AG20443 (cell line): ENCODE results near the gene LAMA2.

ENCODE experiments used
- DNase-seq: peaks from one replicate; pipeline ENCODE4 v3.0.0; 2012; ENCODE audit warnings: low spot score, mixed read lengths

LAMA2 gene

GRCh38 chr6:129269891-129270290 lies 387.0 kb downstream of the LAMA2 start:
- no peak for DNase-seq

- DNase-seq, result no peak
Measured at GRCh38 chr6:129270450-129270849, 387.5 kb downstream of the LAMA2 start.

- no peak for DNase-seq
Measured at GRCh38 chr6:129273161-129273560, 390.2 kb downstream of the LAMA2 start.

- DNase-seq, result no peak
Measured at GRCh38 chr6:129276461-129276860, 393.5 kb downstream of the LAMA2 start.

DNA sequence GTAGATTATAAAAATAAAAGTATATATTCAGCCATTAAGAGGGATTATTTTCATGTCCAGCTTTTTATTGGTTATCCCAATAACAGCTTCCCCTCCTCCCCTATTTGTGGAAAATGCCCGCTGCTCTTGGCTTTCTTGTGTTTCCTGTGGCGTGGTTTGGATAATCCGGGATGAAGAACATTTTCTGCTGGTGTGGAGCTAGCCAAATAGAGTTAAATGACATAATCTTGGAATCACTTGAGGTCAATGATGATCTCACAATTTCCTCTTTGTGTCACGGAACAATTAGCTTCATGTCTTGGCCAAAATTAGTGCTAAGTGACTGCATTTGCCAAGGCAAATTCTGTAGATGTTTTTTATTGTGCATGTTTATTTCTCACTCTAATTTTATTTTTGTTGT lies 394.0 kb downstream of the LAMA2 start:
- no peak for DNase-seq

GRCh38 chr6:129279343-129280292 lies 396.7 kb downstream of the LAMA2 start:
- DNase-seq, result no peak

DNA sequence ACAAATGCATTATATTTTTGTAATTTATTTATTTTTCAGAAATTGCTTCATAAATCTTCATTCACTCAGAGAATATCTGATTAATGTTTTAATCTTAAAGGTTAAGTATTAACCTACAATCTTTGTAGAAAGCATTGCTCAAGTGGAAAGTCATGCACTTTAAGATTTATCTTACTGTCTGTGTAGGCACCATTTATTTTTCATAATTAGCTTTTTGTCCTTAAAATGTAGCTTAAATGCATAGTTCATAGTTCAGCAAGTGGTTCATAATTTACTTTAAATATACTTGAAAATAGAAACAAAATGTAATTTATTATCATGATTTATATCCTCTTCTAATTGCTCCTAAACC lies 397.3 kb downstream of the LAMA2 start:
- DNase-seq, result no peak

DNA sequence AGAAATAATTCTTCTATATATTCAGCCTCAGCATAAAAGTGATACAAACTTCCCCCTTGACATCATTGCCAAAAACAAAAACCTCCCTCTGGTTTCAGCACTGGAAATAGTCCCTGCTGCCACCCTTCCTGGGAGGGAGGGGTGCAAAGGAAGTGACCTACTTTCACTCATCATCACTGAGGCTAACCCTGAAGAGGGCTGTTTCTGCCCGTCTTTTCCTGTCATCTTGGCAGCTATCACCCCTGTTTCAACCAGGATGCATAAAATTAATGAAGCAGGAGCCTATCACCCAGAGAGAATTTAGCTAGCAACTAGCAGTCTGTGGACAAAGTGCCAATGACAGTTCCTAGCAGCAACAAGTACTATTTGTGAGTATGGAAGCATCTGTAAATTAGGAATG lies 397.8 kb downstream of the LAMA2 start:
- peak; percentile 12 for DNase-seq

GRCh38 chr6:129281168-129281796 lies 398.3 kb downstream of the LAMA2 start:
- DNase-seq, result no peak

GRCh38 chr6:129282019-129282418 lies 399.1 kb downstream of the LAMA2 start:
- no peak for DNase-seq

GRCh38 chr6:129284225-129284624 lies 401.3 kb downstream of the LAMA2 start:
- DNase-seq, result no peak

DNA sequence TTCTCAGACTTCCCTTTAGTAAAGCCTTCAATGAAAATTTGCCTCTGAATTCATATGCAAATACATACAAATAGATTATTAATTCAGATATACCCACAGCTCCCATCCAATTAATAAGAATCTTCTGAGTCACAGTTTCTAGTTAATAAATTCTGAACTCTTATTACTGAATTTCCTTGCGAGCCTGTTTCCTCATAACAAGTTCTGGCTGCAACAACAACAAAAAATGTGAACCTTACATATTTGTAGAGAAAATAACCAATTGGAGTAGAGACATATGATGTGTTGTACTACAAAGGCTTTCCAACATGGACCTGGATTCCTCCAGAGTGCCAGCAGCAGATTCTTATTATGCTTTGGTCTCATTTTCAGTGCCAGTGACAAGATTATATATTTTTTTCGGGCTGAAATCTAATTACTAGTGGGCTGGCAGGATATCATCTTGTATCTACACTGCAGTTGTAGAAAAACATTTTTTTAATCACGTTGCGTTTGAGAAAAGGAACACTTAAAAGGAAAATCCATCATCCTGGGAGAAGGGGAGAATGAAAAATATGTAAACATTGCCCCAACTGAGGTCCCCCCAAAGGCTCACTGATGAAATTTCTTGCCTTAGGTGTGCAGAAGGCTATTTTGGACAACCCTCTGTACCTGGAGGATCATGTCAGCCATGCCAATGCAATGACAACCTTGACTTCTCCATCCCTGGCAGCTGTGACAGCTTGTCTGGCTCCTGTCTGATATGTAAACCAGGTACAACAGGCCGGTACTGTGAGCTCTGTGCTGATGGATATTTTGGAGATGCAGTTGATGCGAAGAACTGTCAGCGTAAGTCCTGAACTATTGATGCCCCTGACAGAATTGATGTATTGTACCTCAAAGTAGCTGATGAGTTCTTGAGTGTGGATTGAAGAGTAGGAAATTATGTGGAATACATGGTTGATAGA lies 404.6 kb downstream of the LAMA2 start:
- no peak for DNase-seq

- DNase-seq, result no peak
Measured at GRCh38 chr6:129289442-129289841, 406.5 kb downstream of the LAMA2 start.

GRCh38 chr6:129292836-129293235 lies 409.9 kb downstream of the LAMA2 start:
- no peak for DNase-seq

- DNase-seq, result no peak
Measured at GRCh38 chr6:129297592-129297991, 414.7 kb downstream of the LAMA2 start.

- no peak for DNase-seq
Measured at GRCh38 chr6:129302671-129303070, 419.7 kb downstream of the LAMA2 start.

- no peak for DNase-seq
Measured at GRCh38 chr6:129306826-129307225, 423.9 kb downstream of the LAMA2 start.

DNA sequence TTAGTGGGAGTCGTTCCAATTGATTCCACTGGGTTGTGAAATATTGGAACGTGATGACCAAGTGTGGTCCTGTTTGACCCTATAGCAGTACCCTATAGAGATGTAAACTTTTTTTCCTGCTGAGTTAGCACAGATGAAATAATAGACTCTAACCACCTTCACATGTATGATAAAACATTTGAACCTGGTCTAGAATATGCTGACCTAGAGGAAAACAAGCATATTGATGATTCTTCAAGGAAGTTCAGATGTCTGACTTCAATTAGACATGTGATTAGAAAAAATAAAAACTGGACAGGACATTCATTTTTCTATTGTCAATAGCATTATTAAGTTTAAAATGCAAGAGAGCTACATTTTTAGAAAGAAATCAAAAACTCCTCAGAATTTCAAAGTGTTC lies 424.9 kb downstream of the LAMA2 start:
- no peak for DNase-seq

GRCh38 chr6:129309154-129309553 lies 426.2 kb downstream of the LAMA2 start:
- no peak for DNase-seq

DNA sequence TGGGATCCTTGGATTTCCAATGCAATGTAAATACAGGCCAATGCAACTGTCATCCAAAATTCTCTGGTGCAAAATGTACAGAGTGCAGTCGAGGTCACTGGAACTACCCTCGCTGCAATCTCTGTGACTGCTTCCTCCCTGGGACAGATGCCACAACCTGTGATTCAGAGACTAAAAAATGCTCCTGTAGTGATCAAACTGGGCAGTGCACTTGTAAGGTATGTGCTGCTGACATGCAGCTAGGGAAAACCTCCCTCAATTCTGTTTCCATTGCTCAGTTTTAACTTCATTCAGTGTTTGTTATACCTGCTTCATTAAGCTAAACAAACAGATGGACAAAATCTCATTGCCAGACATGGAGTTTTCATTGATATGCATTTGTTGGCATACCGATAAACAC lies 429.9 kb downstream of the LAMA2 start:
- peak; percentile 86 for DNase-seq

DNA sequence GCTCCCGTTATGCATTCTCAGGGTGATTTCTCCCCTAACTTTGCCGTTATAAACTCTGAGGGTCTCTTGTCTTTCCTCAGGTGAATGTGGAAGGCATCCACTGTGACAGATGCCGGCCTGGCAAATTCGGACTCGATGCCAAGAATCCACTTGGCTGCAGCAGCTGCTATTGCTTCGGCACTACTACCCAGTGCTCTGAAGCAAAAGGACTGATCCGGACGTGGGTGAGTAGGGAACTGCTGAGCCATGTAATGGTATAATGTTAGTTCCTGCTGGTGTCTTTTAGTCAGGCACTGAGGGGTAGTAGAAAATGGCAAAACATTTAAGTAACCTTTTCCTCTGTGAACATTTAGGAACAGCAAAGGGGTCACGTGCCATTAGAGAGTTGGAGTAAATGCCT lies 431.6 kb downstream of the LAMA2 start:
- no peak for DNase-seq
